Measurements from ENCODE around the gene RAD23B.

Gene RAD23B

GRCh38 chr9:107314763-107315162 is 31.7 kb downstream of the RAD23B start:
- in situ Hi-C loops (cut with MboI; ENCODE audit: low pct_unique_long_range_greater_than_20kb, low sequenced_read_pairs, unreplicated experiment), result no loop called here
- no peak for DNase-seq (ENCODE audit: low spot score)
- no peak for TF ChIP-seq CTCF (IDR thresholded peaks at IDR 0.05; ENCODE audit: extremely low read depth, insufficient read depth, missing control alignments)

- in situ Hi-C loops (cut with MboI; ENCODE audit: low pct_unique_long_range_greater_than_20kb, low sequenced_read_pairs, unreplicated experiment), result no loop called here
- DNase-seq (ENCODE audit: low spot score), result no peak
- TF ChIP-seq CTCF (IDR thresholded peaks at IDR 0.05; ENCODE audit: extremely low read depth, insufficient read depth, missing control alignments), result no peak
Observed at GRCh38 chr9:107316795-107317661, 33.9 kb downstream of the RAD23B start.

GRCh38 chr9:107322643-107323042 is 39.6 kb downstream of the RAD23B start:
- in situ Hi-C loops (cut with MboI; ENCODE audit: low pct_unique_long_range_greater_than_20kb, low sequenced_read_pairs, unreplicated experiment), result no loop called here
- TF ChIP-seq CTCF (IDR thresholded peaks at IDR 0.05; ENCODE audit: extremely low read depth, insufficient read depth, missing control alignments), result no peak
- no peak for DNase-seq (ENCODE audit: low spot score)

- in situ Hi-C loops (cut with MboI; ENCODE audit: low pct_unique_long_range_greater_than_20kb, low sequenced_read_pairs, unreplicated experiment), result no loop called here
- TF ChIP-seq CTCF (IDR thresholded peaks at IDR 0.05; ENCODE audit: extremely low read depth, insufficient read depth, missing control alignments), result no peak
- no peak for DNase-seq (ENCODE audit: low spot score)
Observed at GRCh38 chr9:107323836-107324585, 40.9 kb downstream of the RAD23B start.

GRCh38 chr9:107325842-107326241 is 42.8 kb downstream of the RAD23B start:
- in situ Hi-C loops (cut with MboI; ENCODE audit: low pct_unique_long_range_greater_than_20kb, low sequenced_read_pairs, unreplicated experiment), result no loop called here
- DNase-seq (ENCODE audit: low spot score), result no peak
- TF ChIP-seq CTCF (IDR thresholded peaks at IDR 0.05; ENCODE audit: extremely low read depth, insufficient read depth, missing control alignments), result no peak

- DNase-seq (ENCODE audit: low spot score), result no peak
- TF ChIP-seq CTCF (IDR thresholded peaks at IDR 0.05; ENCODE audit: extremely low read depth, insufficient read depth, missing control alignments), result no peak
- in situ Hi-C loops (cut with MboI; ENCODE audit: low pct_unique_long_range_greater_than_20kb, low sequenced_read_pairs, unreplicated experiment), result no loop called here
Observed at GRCh38 chr9:107328510-107328909, 45.4 kb downstream of the RAD23B start.

Measured in GM13977 (cell line).